Measurements from ENCODE around the gene TRMT11. TPM values are rescaled to one million over a fixed set of nuclear protein-coding genes. Genes with fewer than 3 reads are reported as not detected.

Gene TRMT11
- total RNA-seq, 1 donor = 26.8 TPM

- Histone ChIP-seq H3K27me3 (ENCODE audit: insufficient read depth, low read length) (no peaks in the 10 kb centered on the region), H3K4me3 (ENCODE audit: insufficient read depth, low read length) (no peak overlapping the region), H3K79me2 (ENCODE audit: insufficient read depth, low read length) (no peaks in the 10 kb centered on the region), H3K4me2 (ENCODE audit: insufficient read depth, low read length) (no peak overlapping the region), H3K9me3 (ENCODE audit: low read depth, low read length) (no peaks in the 10 kb centered on the region), H4K20me1 (ENCODE audit: insufficient read depth, low read length) (no peaks in the 10 kb centered on the region), H2AFZ (ENCODE audit: low read length) (no peak overlapping the region), H3K36me3 (ENCODE audit: insufficient read depth, low read length) (no peaks in the 10 kb centered on the region), H3K4me1 (ENCODE audit: insufficient read depth, low read length) (no peaks in the 10 kb centered on the region), H3K27ac (ENCODE audit: low read depth, low read length) (no peak overlapping the region)
- no peak for DNase-seq (ENCODE audit: insufficient read length, low spot score, missing footprints)
- no peak for TF ChIP-seq CTCF (IDR thresholded peaks at IDR 0.05; ENCODE audit: extremely low read depth, low read depth, low read length)
Observed at GRCh38 chr6:126075335-126076071, 89.2 kb downstream of the TRMT11 start.

GRCh38 chr6:126076992-126077664 lies 90.8 kb downstream of the TRMT11 start:
- Histone ChIP-seq H3K4me2 (ENCODE audit: insufficient read depth, low read length) (no peak overlapping the region), H3K4me1 (ENCODE audit: insufficient read depth, low read length) (no peaks in the 10 kb centered on the region), H2AFZ (ENCODE audit: low read length) (no peak overlapping the region), H3K4me3 (ENCODE audit: insufficient read depth, low read length) (no peak overlapping the region), H4K20me1 (ENCODE audit: insufficient read depth, low read length) (no peaks in the 10 kb centered on the region), H3K27me3 (ENCODE audit: insufficient read depth, low read length) (no peaks in the 10 kb centered on the region), H3K9me3 (ENCODE audit: low read depth, low read length) (no peaks in the 10 kb centered on the region), H3K79me2 (ENCODE audit: insufficient read depth, low read length) (no peaks in the 10 kb centered on the region), H3K36me3 (ENCODE audit: insufficient read depth, low read length) (no peaks in the 10 kb centered on the region), H3K27ac (ENCODE audit: low read depth, low read length) (no peak overlapping the region)
- no peak for DNase-seq (ENCODE audit: insufficient read length, low spot score, missing footprints)
- no peak for TF ChIP-seq CTCF (IDR thresholded peaks at IDR 0.05; ENCODE audit: extremely low read depth, low read depth, low read length)

- Histone ChIP-seq H4K20me1 (ENCODE audit: insufficient read depth, low read length) (no peaks in the 10 kb centered on the region), H3K79me2 (ENCODE audit: insufficient read depth, low read length) (no peaks in the 10 kb centered on the region), H3K27me3 (ENCODE audit: insufficient read depth, low read length) (no peaks in the 10 kb centered on the region), H3K9me3 (ENCODE audit: low read depth, low read length) (no peaks in the 10 kb centered on the region), H3K4me3 (ENCODE audit: insufficient read depth, low read length) (no peak overlapping the region), H3K4me2 (ENCODE audit: insufficient read depth, low read length) (no peak overlapping the region), H3K36me3 (ENCODE audit: insufficient read depth, low read length) (no peaks in the 10 kb centered on the region), H3K27ac (ENCODE audit: low read depth, low read length) (no peak overlapping the region), H2AFZ (ENCODE audit: low read length) (no peak overlapping the region), H3K4me1 (ENCODE audit: insufficient read depth, low read length) (no peaks in the 10 kb centered on the region)
- TF ChIP-seq CTCF (IDR thresholded peaks at IDR 0.05; ENCODE audit: extremely low read depth, low read depth, low read length) = no peak
- no peak for DNase-seq (ENCODE audit: insufficient read length, low spot score, missing footprints)
Observed at GRCh38 chr6:126077810-126078776, 91.8 kb downstream of the TRMT11 start.

Data from osteoblast (primary cell).